Measurements from ENCODE around the gene NOP53.
A peak's percentile ranks its signal among the peaks of the same experiment; 100 is the strongest.
"Not testable (repeated sequence)": the region's sequence is repeated elsewhere in the genome, so short reads cannot be mapped to it uniquely, and the experiment has no call there.

Gene NOP53

GRCh38 chr19:47756953-47757608 is 11.7 kb downstream of the NOP53 start:
- Histone ChIP-seq H3K9me3 (ENCODE audit: control insufficient read depth in 1 of 2, low read length in 2 of 2) (no peaks in the 10 kb centered on the region), H3K27me3 (ENCODE audit: low read depth, low read length) (no peaks in the 10 kb centered on the region), H3K27ac (ENCODE audit: low read length) (peak overlapping the region; percentile 60), H3K36me3 (ENCODE audit: control insufficient read depth in 1 of 2, insufficient read depth in 2 of 2, low read length in 2 of 2) (peaks cover 38 to 73% of the 10 kb centered on the region in 2 donors), H3K4me1 (ENCODE audit: control insufficient read depth in 1 of 2, insufficient read depth in 2 of 2, low read length in 2 of 2) (no peaks in the 10 kb centered on the region), H3K4me3 (ENCODE audit: low read depth in 1 of 2, low read length in 2 of 2) (no peak overlapping the region)

GRCh38 chr19:47757617-47758442 is 12.5 kb downstream of the NOP53 start:
- Histone ChIP-seq H3K27ac (ENCODE audit: low read length) (peak overlapping the region; percentile 60), H3K36me3 (ENCODE audit: control insufficient read depth in 1 of 2, insufficient read depth in 2 of 2, low read length in 2 of 2) (peaks cover 33 to 66% of the 10 kb centered on the region in 2 donors), H3K4me3 (ENCODE audit: low read depth in 1 of 2, low read length in 2 of 2) (no peak overlapping the region)

DNA sequence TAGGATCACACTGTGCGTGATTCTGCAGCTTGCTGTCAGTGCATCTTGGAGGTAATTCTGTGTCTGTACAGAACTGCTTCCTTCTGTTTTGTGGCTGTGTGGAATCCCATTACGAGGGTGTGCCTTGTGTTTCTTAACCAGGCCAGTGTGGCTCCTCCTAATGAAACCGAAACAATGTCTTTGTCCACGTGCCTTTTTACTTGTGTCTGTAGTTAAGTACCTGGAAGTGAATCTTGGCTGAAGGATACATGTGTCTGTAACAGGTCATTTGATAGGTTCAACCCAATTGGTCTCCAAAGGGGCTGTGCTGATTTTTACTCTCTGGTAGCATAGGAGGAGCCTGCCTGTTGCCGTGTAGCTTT is 13.1 kb downstream of the NOP53 start:
- H3K36me3 ChIP-seq (ENCODE audit: control insufficient read depth in 1 of 2, insufficient read depth in 2 of 2, low read length in 2 of 2): peaks cover 31 to 60% of the 10 kb centered on the region in 2 donors
- H3K4me1 ChIP-seq (ENCODE audit: control insufficient read depth in 1 of 2, insufficient read depth in 2 of 2, low read length in 2 of 2): no peaks in the 10 kb centered on the region
- no peaks in the 10 kb centered on the region for H3K9me3 ChIP-seq (ENCODE audit: control insufficient read depth in 1 of 2, low read length in 2 of 2)
- H3K4me3 ChIP-seq (ENCODE audit: low read depth in 1 of 2, low read length in 2 of 2): no peak overlapping the region
- H3K27me3 ChIP-seq (ENCODE audit: low read depth, low read length): no peaks in the 10 kb centered on the region
- H3K27ac ChIP-seq (ENCODE audit: low read length): no peak overlapping the region

More at GRCh38 chr19:47757617-47758442, 12.5 kb downstream of the NOP53 start:
- Histone ChIP-seq H3K4me1 (ENCODE audit: control insufficient read depth in 1 of 2, insufficient read depth in 2 of 2, low read length in 2 of 2) (no peaks in the 10 kb centered on the region), H3K9me3 (ENCODE audit: control insufficient read depth in 1 of 2, low read length in 2 of 2) (no peaks in the 10 kb centered on the region), H3K27me3 (ENCODE audit: low read depth, low read length) (no peaks in the 10 kb centered on the region)

GRCh38 chr19:47760632-47760999 is 15.3 kb downstream of the NOP53 start:
- peaks cover 26 to 38% of the 10 kb centered on the region in 2 donors for H3K36me3 ChIP-seq (ENCODE audit: control insufficient read depth in 1 of 2, insufficient read depth in 2 of 2, low read length in 2 of 2)
- H3K4me1 ChIP-seq (ENCODE audit: control insufficient read depth in 1 of 2, insufficient read depth in 2 of 2, low read length in 2 of 2): no peaks in the 10 kb centered on the region
- no peaks in the 10 kb centered on the region for H3K9me3 ChIP-seq (ENCODE audit: control insufficient read depth in 1 of 2, low read length in 2 of 2)
- no peaks in the 10 kb centered on the region for H3K27me3 ChIP-seq (ENCODE audit: low read depth, low read length)
- H3K4me3 ChIP-seq (ENCODE audit: low read depth in 1 of 2, low read length in 2 of 2): no peak overlapping the region
- no peak overlapping the region for H3K27ac ChIP-seq (ENCODE audit: low read length)

DNA sequence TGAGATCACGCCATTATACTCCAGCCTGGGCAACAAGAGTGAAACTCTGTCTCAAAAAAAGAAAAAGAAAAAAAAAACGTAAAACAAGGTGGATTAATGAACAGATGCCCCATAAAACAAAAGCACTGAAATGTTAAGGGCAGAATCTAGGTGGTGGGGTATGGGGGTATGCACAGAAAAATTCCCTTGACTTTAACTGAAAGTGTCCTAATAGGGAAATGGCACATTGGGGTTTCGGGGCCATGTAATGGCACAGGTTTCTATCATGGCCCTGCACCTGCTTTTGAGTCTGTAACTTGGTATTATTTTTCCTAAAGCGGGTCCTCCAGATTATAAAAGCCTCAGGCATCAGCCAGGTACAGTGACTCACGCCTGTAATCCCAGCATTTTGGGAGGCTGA is 16.2 kb downstream of the NOP53 start:
- H3K27me3 ChIP-seq (ENCODE audit: low read depth, low read length): no peaks in the 10 kb centered on the region
- H3K9me3 ChIP-seq (ENCODE audit: control insufficient read depth in 1 of 2, low read length in 2 of 2): no peaks in the 10 kb centered on the region
- no peak overlapping the region for H3K4me3 ChIP-seq (ENCODE audit: low read depth in 1 of 2, low read length in 2 of 2)
- H3K36me3 ChIP-seq (ENCODE audit: control insufficient read depth in 1 of 2, insufficient read depth in 2 of 2, low read length in 2 of 2): peaks cover 17 to 28% of the 10 kb centered on the region in 2 donors
- peaks cover 0 to 3% of the 10 kb centered on the region in 2 donors for H3K4me1 ChIP-seq (ENCODE audit: control insufficient read depth in 1 of 2, insufficient read depth in 2 of 2, low read length in 2 of 2)
- no peak overlapping the region for H3K27ac ChIP-seq (ENCODE audit: low read length)

GRCh38 chr19:47762151-47762550 is 16.8 kb downstream of the NOP53 start:
- Histone ChIP-seq H3K4me1 (ENCODE audit: control insufficient read depth in 1 of 2, insufficient read depth in 2 of 2, low read length in 2 of 2) (peaks cover 0 to 3% of the 10 kb centered on the region in 2 donors), H3K36me3 (ENCODE audit: control insufficient read depth in 1 of 2, insufficient read depth in 2 of 2, low read length in 2 of 2) (peaks cover 14 to 23% of the 10 kb centered on the region in 2 donors), H3K27ac (ENCODE audit: low read length) (no peak overlapping the region), H3K9me3 (ENCODE audit: control insufficient read depth in 1 of 2, low read length in 2 of 2) (no peaks in the 10 kb centered on the region), H3K4me3 (ENCODE audit: low read depth in 1 of 2, low read length in 2 of 2) (no peak overlapping the region), H3K27me3 (ENCODE audit: low read depth, low read length) (no peaks in the 10 kb centered on the region)

- H3K36me3 ChIP-seq (ENCODE audit: control insufficient read depth in 1 of 2, insufficient read depth in 2 of 2, low read length in 2 of 2): peaks cover 8 to 16% of the 10 kb centered on the region in 2 donors
- no peaks in the 10 kb centered on the region for H3K9me3 ChIP-seq (ENCODE audit: control insufficient read depth in 1 of 2, low read length in 2 of 2)
- H3K4me1 ChIP-seq (ENCODE audit: control insufficient read depth in 1 of 2, insufficient read depth in 2 of 2, low read length in 2 of 2): peaks cover 0 to 3% of the 10 kb centered on the region in 2 donors
- H3K4me3 ChIP-seq (ENCODE audit: low read depth in 1 of 2, low read length in 2 of 2): no peak overlapping the region
- H3K27ac ChIP-seq (ENCODE audit: low read length): no peak overlapping the region
- no peaks in the 10 kb centered on the region for H3K27me3 ChIP-seq (ENCODE audit: low read depth, low read length)
These were observed 17.4 kb downstream of the NOP53 start for GRCh38 chr19:47762615-47763308.

- not testable (repeated sequence) for H3K27ac ChIP-seq (ENCODE audit: low read length); H3K36me3 ChIP-seq (ENCODE audit: control insufficient read depth in 1 of 2, insufficient read depth in 2 of 2, low read length in 2 of 2); H3K4me1 ChIP-seq (ENCODE audit: control insufficient read depth in 1 of 2, insufficient read depth in 2 of 2, low read length in 2 of 2)
These were observed 19.4 kb downstream of the NOP53 start for GRCh38 chr19:47764705-47765104.

GRCh38 chr19:47765523-47766358 is 20.4 kb downstream of the NOP53 start:
- Histone ChIP-seq H3K9me3 (ENCODE audit: control insufficient read depth in 1 of 2, low read length in 2 of 2) (no peaks in the 10 kb centered on the region), H3K36me3 (ENCODE audit: control insufficient read depth in 1 of 2, insufficient read depth in 2 of 2, low read length in 2 of 2) (no peaks in the 10 kb centered on the region), H3K4me1 (ENCODE audit: control insufficient read depth in 1 of 2, insufficient read depth in 2 of 2, low read length in 2 of 2) (peaks cover 0 to 3% of the 10 kb centered on the region in 2 donors), H3K27me3 (ENCODE audit: low read depth, low read length) (no peaks in the 10 kb centered on the region), H3K4me3 (ENCODE audit: low read depth in 1 of 2, low read length in 2 of 2) (no peak overlapping the region), H3K27ac (ENCODE audit: low read length) (no peak overlapping the region)

More at GRCh38 chr19:47764705-47765104, 19.4 kb downstream of the NOP53 start:
- not testable (repeated sequence) for H3K4me3 ChIP-seq (ENCODE audit: low read depth in 1 of 2, low read length in 2 of 2); H3K9me3 ChIP-seq (ENCODE audit: control insufficient read depth in 1 of 2, low read length in 2 of 2); H3K27me3 ChIP-seq (ENCODE audit: low read depth, low read length)

DNA sequence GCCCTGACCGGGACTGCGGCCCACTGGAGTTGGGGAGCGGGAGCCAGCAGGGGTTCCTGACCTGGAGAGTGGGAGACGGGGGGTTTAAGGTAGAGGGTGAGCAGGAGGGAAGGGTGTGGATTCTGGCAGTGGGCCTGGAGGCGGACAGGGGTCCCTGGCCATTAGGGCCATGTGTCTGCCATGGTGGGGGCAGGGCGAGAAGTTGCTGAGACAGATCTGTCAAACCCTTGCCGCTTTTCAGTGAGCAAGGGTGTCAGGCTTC is 20.9 kb downstream of the NOP53 start:
- no peaks in the 10 kb centered on the region for H3K36me3 ChIP-seq (ENCODE audit: control insufficient read depth in 1 of 2, insufficient read depth in 2 of 2, low read length in 2 of 2)
- H3K27ac ChIP-seq (ENCODE audit: low read length): no peak overlapping the region
- no peaks in the 10 kb centered on the region for H3K9me3 ChIP-seq (ENCODE audit: control insufficient read depth in 1 of 2, low read length in 2 of 2)

DNA sequence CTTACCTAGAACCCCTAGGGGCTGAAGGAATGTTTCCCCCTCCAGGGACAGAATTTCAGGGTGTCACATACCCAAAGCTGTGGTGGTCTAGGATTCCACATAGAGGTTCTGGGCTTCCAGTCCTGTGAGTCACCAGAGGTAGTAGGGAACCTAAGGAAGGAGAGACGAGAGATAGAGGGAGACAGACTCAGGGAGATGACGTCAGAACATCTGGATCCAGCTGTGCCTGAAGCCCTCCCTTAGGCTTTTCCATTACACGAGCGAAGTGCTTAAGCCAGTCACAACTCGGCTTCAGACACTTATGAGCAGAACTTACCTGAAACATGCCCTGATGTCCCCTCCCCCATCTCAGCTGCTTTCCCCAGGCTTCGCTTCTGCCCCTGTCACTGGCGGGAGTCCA is 21.3 kb downstream of the NOP53 start:
- H3K36me3 ChIP-seq (ENCODE audit: control insufficient read depth in 1 of 2, insufficient read depth in 2 of 2, low read length in 2 of 2): no peaks in the 10 kb centered on the region
- no peaks in the 10 kb centered on the region for H3K9me3 ChIP-seq (ENCODE audit: control insufficient read depth in 1 of 2, low read length in 2 of 2)
- H3K4me1 ChIP-seq (ENCODE audit: control insufficient read depth in 1 of 2, insufficient read depth in 2 of 2, low read length in 2 of 2): peaks cover 0 to 3% of the 10 kb centered on the region in 2 donors
- no peak overlapping the region for H3K4me3 ChIP-seq (ENCODE audit: low read depth in 1 of 2, low read length in 2 of 2)
- H3K27me3 ChIP-seq (ENCODE audit: low read depth, low read length): no peaks in the 10 kb centered on the region
- no peak overlapping the region for H3K27ac ChIP-seq (ENCODE audit: low read length)

More for the DNA sequence above, 20.9 kb downstream of the NOP53 start:
- peaks cover 0 to 3% of the 10 kb centered on the region in 2 donors for H3K4me1 ChIP-seq (ENCODE audit: control insufficient read depth in 1 of 2, insufficient read depth in 2 of 2, low read length in 2 of 2)
- no peaks in the 10 kb centered on the region for H3K27me3 ChIP-seq (ENCODE audit: low read depth, low read length)
- H3K4me3 ChIP-seq (ENCODE audit: low read depth in 1 of 2, low read length in 2 of 2): no peak overlapping the region
